HFFc6 (cell line): ENCODE measurements around the gene ARHGAP44. TPM values are rescaled to one million over a fixed set of nuclear protein-coding genes. Genes with fewer than 3 reads are reported as not detected.

Source experiments
- DNase-seq: peaks from one replicate; pipeline ENCODE4 v3.0.0-alpha.2; 2018
- H3K27ac Mint-ChIP-seq: 2 replicates; pipeline ENCODE4 v1.8.0; 2020; ENCODE audit warnings: mild to moderate bottlenecking, mixed read lengths
- H3K27me3 Mint-ChIP-seq: 2 replicates; pipeline ENCODE4 v1.8.0; 2021; ENCODE audit warnings: mild to moderate bottlenecking, moderate library complexity, mixed read lengths; ENCODE audit not compliant: insufficient read depth
- H3K36me3 Mint-ChIP-seq: 2 replicates; pipeline ENCODE4 v1.8.0; 2021; ENCODE audit warnings: low read depth, mixed read lengths
- H3K4me1 Mint-ChIP-seq: 2 replicates; pipeline ENCODE4 v1.8.0; 2020; ENCODE audit warnings: low read depth, mixed read lengths
- H3K4me3 Mint-ChIP-seq: 2 replicates; pipeline ENCODE4 v1.8.0; 2020; ENCODE audit warnings: mild to moderate bottlenecking, moderate library complexity, mixed read lengths
- H3K9me3 Mint-ChIP-seq: 2 replicates; pipeline ENCODE4 v1.8.0; 2020; ENCODE audit warnings: mild to moderate bottlenecking, mixed read lengths
- CTCF ChIP-seq: fragments of 200-600 bp; sonication (generic); IDR thresholded peaks from 2 replicates; pipeline ENCODE4 v1.5.0; 2021; ENCODE audit warnings: antibody characterized with exemption, mild to moderate bottlenecking
- total RNA-seq, 6 experiments: library from RNA; stranded (reverse); fragmentation: NEBNext Ultra II Directional; extraction: Animal tissue kit (Norgen Biotek cat#: 25700); gene quantifications; 2 replicates in 1 of 6; 3 replicates in 5 of 6; pipeline ENCODE4 v1.2.3, GENCODE V29; 2021

The ARHGAP44 gene
- total RNA-seq, 6 experiments from 2014 or later = 0.43 to 1.3 (median 0.68) TPM

- H3K9me3 Mint-ChIP-seq = peaks cover 13% of the 10 kb centered on the region; the same call in 1 of the 2 replicates
- H3K36me3 Mint-ChIP-seq = peaks cover 7% of the 10 kb centered on the region; the same call in 1 of the 2 replicates
Measured at GRCh38 chr17:12806630-12807029, 17.3 kb downstream of the ARHGAP44 start.

GRCh38 chr17:12808723-12809122 lies 19.4 kb downstream of the ARHGAP44 start:
- Mint-ChIP-seq H3K27me3 (no peaks in the 10 kb centered on the region; the same call in none of the 2 replicates), H3K27ac (no peak overlapping the region)

More at GRCh38 chr17:12806630-12807029, 17.3 kb downstream of the ARHGAP44 start:
- Mint-ChIP-seq H3K27ac (no peak overlapping the region), H3K27me3 (no peaks in the 10 kb centered on the region; the same call in 1 of the 2 replicates), H3K4me3 (no peak overlapping the region), H3K4me1 (peaks cover under 1% of the 10 kb centered on the region; the same call in 1 of the 2 replicates)
- no peak for TF ChIP-seq CTCF
- DNase-seq = no peak

GRCh38 chr17:12812877-12813276 lies 23.6 kb downstream of the ARHGAP44 start:
- H3K27me3 Mint-ChIP-seq = no peaks in the 10 kb centered on the region; the same call in none of the 2 replicates
- peaks cover 13% of the 10 kb centered on the region; the same call in 1 of the 2 replicates for H3K9me3 Mint-ChIP-seq
- no peak for TF ChIP-seq CTCF
- DNase-seq = no peak
- H3K27ac Mint-ChIP-seq = no peak overlapping the region
- no peaks in the 10 kb centered on the region for H3K4me1 Mint-ChIP-seq
- H3K36me3 Mint-ChIP-seq = peaks cover 7% of the 10 kb centered on the region; the same call in 1 of the 2 replicates
- H3K4me3 Mint-ChIP-seq = no peak overlapping the region

More at GRCh38 chr17:12808723-12809122, 19.4 kb downstream of the ARHGAP44 start:
- Mint-ChIP-seq H3K4me3 (no peak overlapping the region), H3K36me3 (peaks cover 7% of the 10 kb centered on the region; the same call in 1 of the 2 replicates), H3K9me3 (peaks cover 13% of the 10 kb centered on the region; the same call in 1 of the 2 replicates), H3K4me1 (no peaks in the 10 kb centered on the region)
- no peak for DNase-seq
- no peak for TF ChIP-seq CTCF

- Mint-ChIP-seq H3K4me1 (no peaks in the 10 kb centered on the region), H3K27me3 (no peaks in the 10 kb centered on the region; the same call in none of the 2 replicates), H3K4me3 (no peak overlapping the region), H3K27ac (no peak overlapping the region), H3K36me3 (peaks cover 7% of the 10 kb centered on the region; the same call in 1 of the 2 replicates), H3K9me3 (peaks cover 12% of the 10 kb centered on the region; the same call in 1 of the 2 replicates)
- no peak for DNase-seq
- no peak for TF ChIP-seq CTCF
Measured at GRCh38 chr17:12813664-12814063, 24.4 kb downstream of the ARHGAP44 start.

DNA sequence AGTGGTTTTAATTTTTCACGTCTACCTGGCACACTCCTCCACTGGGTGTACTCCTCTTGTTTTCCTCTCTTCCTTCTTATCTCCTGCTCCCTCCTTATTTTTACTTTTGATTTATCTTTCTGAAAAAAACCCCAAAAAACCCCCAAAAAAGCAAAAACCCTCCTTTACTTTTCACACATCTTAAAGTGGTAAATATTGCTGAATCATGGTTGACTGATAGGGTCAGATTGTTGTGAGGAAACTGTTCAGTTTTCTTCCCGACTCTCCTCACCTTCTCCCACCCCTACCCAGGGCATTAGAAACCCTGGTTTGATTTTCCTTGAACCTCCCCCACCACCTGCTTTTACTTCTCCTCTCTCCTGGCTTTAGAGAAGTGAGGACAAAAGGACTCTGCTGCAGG lies 25.4 kb downstream of the ARHGAP44 start:
- no peaks in the 10 kb centered on the region for H3K36me3 Mint-ChIP-seq
- H3K4me1 Mint-ChIP-seq = no peaks in the 10 kb centered on the region
- H3K9me3 Mint-ChIP-seq = peaks cover 1% of the 10 kb centered on the region; the same call in 1 of the 2 replicates
- no peak for TF ChIP-seq CTCF
- no peaks in the 10 kb centered on the region; the same call in none of the 2 replicates for H3K27me3 Mint-ChIP-seq
- H3K27ac Mint-ChIP-seq = no peak overlapping the region
- no peak for DNase-seq
- H3K4me3 Mint-ChIP-seq = no peak overlapping the region
